Measurements from ENCODE around the gene C1QTNF3.
"Not testable (repeated sequence)": the region's sequence is repeated elsewhere in the genome, so short reads cannot be mapped to it uniquely, and the experiment has no call there.

Gene C1QTNF3

GRCh38 chr5:34051374-34051980 is 8.5 kb upstream of the C1QTNF3 start:
- DNase-seq (ENCODE audit: low read depth in 2 of 2): no peak

DNA sequence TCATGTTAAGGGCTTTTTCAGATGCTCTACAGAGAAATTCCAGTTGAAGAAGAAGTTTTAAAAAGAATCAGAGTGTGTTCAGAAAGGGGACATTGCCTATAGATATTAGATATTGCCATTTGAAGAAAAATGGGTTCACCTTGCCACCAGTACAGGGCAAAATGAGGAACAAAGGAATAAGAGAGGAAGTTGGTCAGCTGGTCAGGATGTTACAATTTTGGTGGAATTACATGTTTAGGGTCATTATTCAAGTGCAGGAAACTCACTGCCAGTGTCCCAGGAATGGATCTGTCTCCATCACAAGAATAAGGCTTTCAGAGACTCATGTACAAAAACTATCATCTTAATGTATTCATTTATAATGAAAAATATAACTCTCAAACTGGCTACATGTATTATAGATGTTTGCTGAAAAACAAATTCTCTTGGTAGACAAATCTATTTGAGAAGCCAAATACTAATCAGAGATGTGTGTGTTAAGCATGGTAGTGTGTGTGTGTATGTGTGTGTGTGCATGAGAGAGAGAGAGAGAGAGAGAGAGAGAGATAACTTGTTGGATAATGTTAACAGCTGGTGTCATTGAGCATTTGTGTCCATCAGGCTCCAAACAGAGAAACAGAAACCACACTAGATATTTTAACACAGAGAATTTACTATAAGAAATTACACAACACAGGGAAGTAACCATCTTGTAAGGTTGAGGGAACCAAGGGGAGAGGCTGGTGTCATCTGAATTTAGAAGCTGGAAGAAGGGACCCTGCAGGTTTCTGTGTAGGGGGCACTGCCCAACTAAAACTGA is 5.0 kb upstream of the C1QTNF3 start:
- no peak for DNase-seq (ENCODE audit: low read depth in 2 of 2)

DNA sequence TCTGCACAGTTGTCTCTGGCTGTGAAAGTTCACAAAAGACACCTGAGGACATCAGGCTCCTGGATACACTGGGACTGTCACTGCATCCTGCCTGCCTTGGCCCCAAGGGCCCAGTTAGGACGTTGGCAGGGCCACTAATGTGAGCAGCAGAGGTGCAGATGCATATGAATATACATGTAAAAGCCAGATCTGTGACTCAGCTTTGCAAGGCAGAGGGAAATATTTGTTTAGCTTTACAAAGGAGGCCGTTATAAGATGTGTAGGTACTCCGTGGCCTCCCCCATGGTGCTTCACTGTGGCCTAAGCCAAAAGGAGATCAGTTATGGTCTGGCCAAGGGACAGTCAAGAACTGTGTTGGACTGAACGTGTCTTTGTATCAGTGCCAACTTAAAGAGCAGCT is 4.1 kb upstream of the C1QTNF3 start:
- DNase-seq (ENCODE audit: low read depth in 2 of 2): no peak

GRCh38 chr5:34045996-34046395 is 3.0 kb upstream of the C1QTNF3 start:
- DNase-seq (ENCODE audit: low read depth in 2 of 2): no peak

GRCh38 chr5:34045023-34045422 is 2.0 kb upstream of the C1QTNF3 start:
- DNase-seq (ENCODE audit: low read depth in 2 of 2): no peak

DNA sequence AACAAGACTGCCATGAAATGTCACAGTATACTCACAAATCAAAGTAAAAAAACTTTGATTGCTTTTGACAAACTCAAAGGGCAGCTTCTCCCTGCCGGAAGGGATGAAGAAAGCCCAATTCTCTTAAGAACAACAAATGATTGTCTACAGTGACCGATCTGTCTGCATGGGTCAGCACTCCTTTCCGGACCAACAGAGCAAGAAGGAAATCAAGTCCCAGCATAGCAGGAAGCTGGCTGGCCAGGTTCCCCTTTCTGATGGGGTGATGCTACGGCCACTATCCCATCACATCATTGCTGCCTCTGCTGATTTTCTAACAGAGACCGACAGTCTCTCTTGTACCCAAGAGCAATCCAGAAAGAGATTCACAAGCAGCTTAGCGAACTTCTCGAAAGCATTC is 692 bp downstream of the C1QTNF3 start:
- no peak for DNase-seq (ENCODE audit: low read depth in 2 of 2)

DNA sequence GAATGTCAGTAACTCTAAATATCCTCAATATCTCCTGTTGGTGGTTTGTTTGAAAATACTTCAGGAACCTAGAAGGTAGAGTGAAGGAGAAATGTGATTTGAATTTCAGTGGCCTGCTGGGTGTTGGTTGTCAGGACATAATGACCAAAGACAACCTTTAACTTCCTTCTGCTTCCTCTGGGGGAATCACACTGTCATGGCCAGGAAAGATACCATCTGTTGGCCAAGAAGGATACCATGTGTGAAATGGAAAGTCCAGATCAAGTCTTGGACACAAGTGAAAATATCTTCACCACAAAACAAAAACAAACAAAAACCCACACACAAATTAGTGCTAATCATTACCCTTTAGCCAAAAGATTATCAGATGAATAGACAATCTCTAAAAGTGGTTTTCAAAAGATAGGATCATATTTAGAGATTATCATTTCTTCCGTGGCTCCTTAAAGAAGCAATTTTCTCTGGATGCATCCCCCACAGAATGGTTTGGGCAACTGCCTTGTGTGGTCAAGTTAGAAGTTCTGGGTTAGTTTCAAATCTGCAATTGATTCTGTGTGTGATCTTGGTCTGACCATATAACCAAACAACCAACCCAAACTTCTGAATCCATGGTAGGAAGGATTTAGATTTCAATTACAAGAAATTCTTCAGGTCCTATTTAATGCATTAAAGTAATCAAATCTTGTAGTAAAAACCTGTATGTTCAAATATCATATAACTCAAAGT is 1.6 kb downstream of the C1QTNF3 start:
- DNase-seq (ENCODE audit: low read depth in 2 of 2): no peak

DNA sequence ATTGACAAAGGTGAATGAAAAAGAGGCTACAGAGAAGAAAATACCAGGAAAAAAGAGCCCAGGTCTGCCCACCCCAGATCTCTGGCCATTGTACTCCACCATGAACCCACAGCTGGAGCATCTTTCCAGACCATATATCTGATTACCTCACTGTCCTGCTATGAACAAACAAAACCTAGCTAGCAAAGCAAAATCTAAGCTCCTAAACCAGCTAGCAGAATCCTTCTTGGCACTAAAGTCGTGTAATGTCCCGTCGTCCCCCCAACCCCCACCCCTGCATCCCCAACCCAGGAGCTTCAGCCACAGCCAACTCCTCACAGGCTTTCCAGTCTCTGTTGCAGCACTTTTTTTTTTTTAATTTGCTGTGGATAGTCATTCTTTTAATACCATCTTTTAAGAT is 2.5 kb downstream of the C1QTNF3 start:
- DNase-seq (ENCODE audit: low read depth in 2 of 2): no peak

DNA sequence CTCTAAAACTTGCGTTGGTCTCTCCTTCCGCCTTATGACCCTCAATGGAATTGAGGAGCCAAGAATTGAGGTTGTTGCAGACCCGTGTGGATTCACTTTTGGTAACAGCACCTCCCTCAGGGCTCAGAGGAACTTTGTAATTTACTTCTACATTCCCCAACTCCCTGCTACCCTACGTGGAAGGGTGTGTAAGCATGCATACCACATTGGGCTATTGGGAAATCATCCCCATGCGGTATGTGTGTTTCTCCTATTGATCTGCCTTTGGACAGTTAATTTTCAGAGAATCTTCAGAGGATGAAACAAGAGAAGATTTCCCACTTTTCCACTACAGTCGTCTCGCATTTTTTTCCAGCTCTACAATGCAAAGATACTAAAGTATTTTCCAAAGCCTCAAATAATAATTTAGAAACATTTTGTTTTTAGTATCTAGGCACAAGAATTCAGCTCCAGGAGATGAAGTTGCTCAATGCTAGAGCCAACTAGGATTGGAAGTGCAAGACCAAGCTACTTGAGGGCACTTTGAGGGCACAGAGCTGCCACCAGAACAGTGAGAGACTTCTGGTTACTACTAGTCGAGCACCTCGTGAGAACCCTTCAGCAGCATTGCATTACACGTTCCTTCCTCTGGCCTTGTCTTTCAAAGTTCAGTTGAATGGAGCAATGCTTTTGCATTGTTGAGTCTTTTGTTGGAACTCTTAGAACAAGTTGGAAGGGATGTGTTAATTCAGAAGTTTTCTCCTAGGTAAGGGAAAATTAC is 3.4 kb downstream of the C1QTNF3 start:
- DNase-seq (ENCODE audit: low read depth in 2 of 2): no peak

GRCh38 chr5:34038838-34039237 is 4.2 kb downstream of the C1QTNF3 start:
- no peak for DNase-seq (ENCODE audit: low read depth in 2 of 2)

DNA sequence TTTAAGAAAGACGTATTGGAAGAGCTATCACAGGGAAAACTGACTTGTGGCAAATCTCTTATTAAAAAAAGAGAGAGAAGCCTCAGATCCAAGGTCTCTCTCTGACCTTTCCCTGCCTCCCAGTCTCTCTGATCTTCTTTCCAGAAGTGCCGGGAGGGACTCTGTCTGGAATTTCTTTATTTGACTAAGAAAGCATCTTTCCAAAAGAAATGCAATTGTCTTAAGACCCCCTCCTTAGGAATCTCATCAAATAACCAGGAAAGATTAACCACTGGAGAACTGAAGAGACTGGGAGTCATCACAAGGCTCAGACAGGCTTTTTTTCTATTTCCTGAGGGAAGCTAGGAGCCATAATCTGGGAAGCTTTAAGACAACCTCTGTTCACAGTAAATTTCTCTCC is 4.6 kb downstream of the C1QTNF3 start:
- DNase-seq (ENCODE audit: low read depth in 2 of 2): no peak

DNA sequence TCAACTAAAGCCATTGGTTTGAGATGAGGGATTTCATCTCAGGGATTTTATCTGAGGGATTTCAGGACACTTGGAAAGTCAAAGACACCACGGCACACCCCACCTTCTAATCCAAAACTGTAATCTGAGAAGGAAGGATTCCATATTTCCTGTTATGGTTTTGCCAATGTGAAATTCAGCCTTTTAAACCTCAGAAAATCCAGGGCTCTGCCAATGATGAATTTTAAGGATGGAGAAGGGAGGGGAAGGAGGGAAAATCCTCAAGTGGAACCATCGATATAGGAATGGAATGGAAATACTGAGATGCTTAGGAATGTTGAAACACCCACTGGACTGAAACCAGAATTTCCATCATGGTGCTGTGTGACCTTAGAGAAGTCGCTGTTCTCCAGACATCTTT is 5.3 kb downstream of the C1QTNF3 start:
- DNase-seq (ENCODE audit: low read depth in 2 of 2): no peak

DNA sequence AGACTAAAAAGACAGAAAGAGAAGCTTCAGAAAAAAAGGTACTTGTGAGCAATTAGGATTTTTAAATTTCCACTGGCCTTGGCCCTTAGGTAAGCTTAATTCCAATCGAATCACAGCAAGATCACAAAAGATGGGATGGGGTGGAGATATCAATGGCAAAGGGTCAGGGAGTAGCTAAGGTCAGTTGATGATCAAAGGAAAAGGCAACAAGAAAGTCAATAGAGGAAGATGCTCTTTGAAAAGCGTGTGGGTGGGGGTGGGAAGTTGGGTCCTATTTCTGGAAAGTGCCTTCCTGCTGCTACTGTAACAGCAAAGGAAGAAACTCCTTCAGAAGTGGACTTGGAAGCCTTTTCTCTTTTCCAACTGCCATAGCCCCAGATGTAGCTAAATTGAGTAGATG is 7.3 kb downstream of the C1QTNF3 start:
- DNase-seq (ENCODE audit: low read depth in 2 of 2): no peak

GRCh38 chr5:34034534-34035327 is 8.3 kb downstream of the C1QTNF3 start:
- DNase-seq (ENCODE audit: low read depth in 2 of 2): no peak

DNA sequence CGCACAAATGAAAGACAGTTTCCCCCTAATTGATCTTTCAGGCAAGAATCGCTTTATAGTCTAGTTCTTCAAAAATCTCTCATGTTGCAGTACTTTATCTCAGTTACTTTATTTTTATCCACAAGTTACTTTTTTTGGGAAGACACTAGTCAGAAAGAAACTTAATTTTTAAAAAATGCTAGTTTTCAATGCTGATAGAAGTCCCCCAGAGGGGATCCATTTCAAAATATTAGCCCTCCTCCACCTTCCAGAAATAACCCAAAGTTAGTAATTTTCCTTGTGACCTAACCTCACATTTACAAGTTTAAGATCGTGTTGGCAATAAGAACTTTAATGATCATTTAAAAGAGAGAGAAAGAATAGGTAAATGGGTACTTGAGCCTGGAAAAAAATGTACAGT is 11.0 kb downstream of the C1QTNF3 start:
- DNase-seq (ENCODE audit: low read depth in 2 of 2): no peak

GRCh38 chr5:34031117-34031516 is 11.9 kb downstream of the C1QTNF3 start:
- DNase-seq (ENCODE audit: low read depth in 2 of 2): no peak

DNA sequence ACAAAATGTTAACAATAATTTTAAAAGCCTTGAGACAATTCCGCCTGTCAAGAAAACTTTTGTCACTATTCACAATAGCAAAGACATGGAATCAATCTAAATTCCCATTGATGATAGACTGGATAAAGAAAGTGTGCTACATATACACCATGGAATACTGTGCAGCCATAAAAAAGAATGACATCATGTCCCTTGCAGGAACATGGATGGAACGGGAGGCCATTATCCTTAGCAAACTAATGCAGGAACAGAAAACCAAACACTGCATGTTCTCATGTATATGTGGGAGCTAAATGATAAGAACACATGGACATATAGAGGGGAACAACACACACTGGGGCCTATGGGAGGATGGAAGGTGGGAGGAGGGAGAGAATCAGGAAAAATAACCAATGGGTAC is 12.4 kb downstream of the C1QTNF3 start:
- not testable (repeated sequence) for DNase-seq (ENCODE audit: low read depth in 2 of 2)

- DNase-seq (ENCODE audit: low read depth in 2 of 2): no peak
Measured at GRCh38 chr5:34030048-34030447, 13.0 kb downstream of the C1QTNF3 start.

GRCh38 chr5:34028349-34028748 is 14.7 kb downstream of the C1QTNF3 start:
- DNase-seq (ENCODE audit: low read depth in 2 of 2): no peak

DNA sequence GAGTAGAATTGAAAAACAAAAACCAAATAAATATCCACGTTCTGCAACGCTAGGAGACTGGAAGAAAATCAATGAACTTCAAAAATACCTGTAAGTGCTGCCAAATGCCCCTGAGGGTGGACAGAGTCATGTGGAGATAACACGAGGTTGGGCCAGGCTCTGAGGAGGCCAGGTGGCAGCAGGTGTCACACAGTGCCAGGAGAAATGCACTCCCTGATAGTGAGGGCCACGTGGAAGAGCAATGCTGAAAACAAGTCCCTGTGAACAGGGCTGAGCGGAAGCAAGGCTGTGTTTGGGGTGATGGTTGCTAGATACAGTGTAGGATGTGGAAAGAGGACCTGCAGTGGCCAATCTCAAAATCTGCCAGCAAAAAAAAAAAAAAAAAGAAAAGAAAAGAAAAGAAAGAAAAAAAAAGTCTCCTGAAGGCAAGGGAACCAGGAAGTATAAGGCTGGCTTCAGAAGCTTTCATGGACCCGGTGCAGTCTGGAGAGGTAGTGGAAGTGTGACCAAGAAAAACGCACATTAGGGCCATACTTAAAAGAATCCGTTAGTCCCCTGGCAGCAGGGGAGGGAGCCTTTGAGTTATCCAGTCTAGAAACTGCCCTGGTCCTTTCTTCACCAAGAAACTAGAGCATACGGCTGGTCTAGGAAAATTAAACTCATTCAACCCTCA is 16.8 kb downstream of the C1QTNF3 start:
- DNase-seq (ENCODE audit: low read depth in 2 of 2): no peak
